GM18861 (cell line): ENCODE data around the gene C1orf105.

Experiments used
- ATAC-seq: cut with Tn5 transposase; IDR thresholded peaks from one replicate; pipeline ENCODE4 v1.9.1; 2021; ENCODE audit not compliant: unreplicated experiment

C1orf105 gene

GRCh38 chr1:172455451-172455850 is 35.0 kb downstream of the C1orf105 start:
- ATAC-seq, result no peak

GRCh38 chr1:172456344-172456769 is 35.9 kb downstream of the C1orf105 start:
- no peak for ATAC-seq

- no peak for ATAC-seq
Measured at GRCh38 chr1:172457479-172458130, 37.1 kb downstream of the C1orf105 start.

- no peak for ATAC-seq
Measured at GRCh38 chr1:172460177-172460576, 39.7 kb downstream of the C1orf105 start.

GRCh38 chr1:172460887-172461315 is 40.4 kb downstream of the C1orf105 start:
- ATAC-seq, result no peak

GRCh38 chr1:172465617-172466016 is 45.1 kb downstream of the C1orf105 start:
- no peak for ATAC-seq

- no peak for ATAC-seq
Measured at GRCh38 chr1:172466795-172467407, 46.4 kb downstream of the C1orf105 start.

GRCh38 chr1:172467446-172467845 is 47.0 kb downstream of the C1orf105 start:
- no peak for ATAC-seq

GRCh38 chr1:172468296-172468695 is 47.8 kb downstream of the C1orf105 start:
- ATAC-seq, result no peak

GRCh38 chr1:172469717-172470116 is 49.2 kb downstream of the C1orf105 start:
- ATAC-seq, result no peak

GRCh38 chr1:172470149-172470548 is 49.7 kb downstream of the C1orf105 start:
- ATAC-seq, result no peak

GRCh38 chr1:172471666-172472065 is 51.2 kb downstream of the C1orf105 start:
- ATAC-seq, result no peak

- ATAC-seq, result no peak
Measured at GRCh38 chr1:172472495-172472894, 52.0 kb downstream of the C1orf105 start.

GRCh38 chr1:172473302-172473701 is 52.8 kb downstream of the C1orf105 start:
- ATAC-seq, result no peak

GRCh38 chr1:172473842-172474241 is 53.4 kb downstream of the C1orf105 start:
- no peak for ATAC-seq

GRCh38 chr1:172476218-172476811 is 55.8 kb downstream of the C1orf105 start:
- no peak for ATAC-seq

GRCh38 chr1:172477216-172477615 is 56.7 kb downstream of the C1orf105 start:
- no peak for ATAC-seq

- ATAC-seq, result no peak
Measured at GRCh38 chr1:172477741-172478140, 57.3 kb downstream of the C1orf105 start.

- ATAC-seq, result no peak
Measured at GRCh38 chr1:172478485-172478884, 58.0 kb downstream of the C1orf105 start.

GRCh38 chr1:172480431-172480830 is 59.9 kb downstream of the C1orf105 start:
- ATAC-seq, result no peak

- no peak for ATAC-seq
Measured at GRCh38 chr1:172482044-172482443, 61.6 kb downstream of the C1orf105 start.

- no peak for ATAC-seq
Measured at GRCh38 chr1:172483448-172483847, 63.0 kb downstream of the C1orf105 start.
